Prostate gland (tissue), 2 donors: ENCODE data around the gene SPINK8. TPM values are rescaled to one million over a fixed set of nuclear protein-coding genes. Genes with fewer than 3 reads are reported as not detected.

Experiments
- DNase-seq: peaks from one replicate; pipeline ENCODE4 v3.0.0-alpha.2; 2019; ENCODE audit warnings: low spot score
- H3K27ac ChIP-seq, 2 donors: fragments of 200-600 bp; sonication (generic); 2 replicates each; pipeline ENCODE4 v1.5.1; 2017 to 2019
- H3K27me3 ChIP-seq: fragments of 200-600 bp; sonication (generic); replicated peaks from 2 replicates; pipeline ENCODE4 v1.5.1; 2019; ENCODE audit not compliant: insufficient read depth
- H3K36me3 ChIP-seq, 2 donors: fragments of 200-600 bp; sonication (generic); 1 replicate in 1 of 2; 2 replicates in 1 of 2; pipeline versions ENCODE4 v1.5.1 to v1.8.1; 2017 to 2019
- H3K4me1 ChIP-seq: fragments of 200-600 bp; sonication (generic); replicated peaks from 2 replicates; pipeline ENCODE4 v1.5.1; 2019
- H3K4me3 ChIP-seq, 2 donors: fragments of 200-600 bp; sonication (generic); 2 replicates each; pipeline ENCODE4 v1.5.1; 2017 to 2019
- H3K9me3 ChIP-seq: fragments of 200-600 bp; sonication (generic); 2 replicates; pipeline ENCODE4 v1.5.1; 2017
- CTCF ChIP-seq, 4 experiments: fragments of 200-600 bp in 2 of 4; fragments of 450-650 bp in 2 of 4; sonication (generic) in 2 of 4; IDR thresholded peaks; 1 replicate in 3 of 4; 2 replicates in 1 of 4; pipeline ENCODE4 v1.5.1; 2016 to 2019; ENCODE audit warnings: antibody characterized with exemption in 4 of 4, mild to moderate bottlenecking in 2 of 4, moderate library complexity in 2 of 4
- POLR2A ChIP-seq: fragments of 450-650 bp; IDR thresholded peaks from one replicate; pipeline ENCODE4 v1.6.1; 2016; ENCODE audit warnings: antibody characterized with exemption, mild to moderate bottlenecking
- POLR2AphosphoS5 ChIP-seq: sonication (generic); formaldehyde crosslinking; IDR thresholded peaks from one replicate; pipeline ENCODE4 v1.6.1; 2017; ENCODE audit warnings: antibody characterized with exemption
- WGBS: methylation state at CpG from one replicate; pipeline ENCODE4 v1.1.5; 2018; 5-methylcytosine and 5-hydroxymethylcytosine counted together
- intact Hi-C: fragments of 100-400 bp; cut with DNase I; formaldehyde crosslinking; loops from one replicate; pipeline ENCODE4 v1.14.2; 2022
- total RNA-seq, 2 donors: library from RNA; depleted of rRNA; stranded (reverse); fragments of >200 nt; gene quantifications; one replicate each; pipeline ENCODE4 v1.1.0, GENCODE V29; 2016

SPINK8 gene
- total RNA-seq, 2 donors from 2014 or later = 4.9 TPM; not detected in 1

DNA sequence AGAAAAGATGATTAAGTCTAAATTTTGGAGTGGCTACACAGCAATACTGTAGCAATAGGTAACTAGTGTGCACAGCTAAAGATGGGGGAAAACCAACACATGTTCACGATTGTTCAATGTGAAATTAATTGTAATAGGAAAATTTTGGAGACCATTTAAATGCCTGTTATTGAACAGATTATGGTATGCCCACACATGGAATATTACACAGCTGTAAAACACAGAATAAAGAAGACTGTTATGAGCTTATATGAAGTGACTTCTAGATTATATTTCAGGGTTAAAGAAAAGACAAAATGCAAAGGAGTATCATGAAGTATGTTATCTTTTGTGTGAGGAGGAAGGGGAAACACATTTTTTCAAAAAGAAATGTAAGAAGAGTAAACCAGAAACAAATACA is 43.8 kb downstream of the SPINK8 start:
- no peaks in the 10 kb centered on the region for H3K4me1 ChIP-seq
- intact Hi-C loops = no loop called here
- no peaks in the 10 kb centered on the region for H3K9me3 ChIP-seq
- TF ChIP-seq CTCF (IDR thresholded peaks at IDR 0.05) (no peak), POLR2AphosphoS5 (no peak), POLR2A (no peak)
- H3K4me3 ChIP-seq = no peak overlapping the region
- no peak overlapping the region for H3K27ac ChIP-seq
- 94% methylated on average over 1 of the region's 1 CpG for WGBS
- no peaks in the 10 kb centered on the region for H3K27me3 ChIP-seq
- DNase-seq = no peak
- H3K36me3 ChIP-seq = no peaks in the 10 kb centered on the region

- Histone ChIP-seq H3K4me1 (no peaks in the 10 kb centered on the region), H3K27ac (no peak overlapping the region), H3K36me3 (no peaks in the 10 kb centered on the region), H3K27me3 (no peaks in the 10 kb centered on the region), H3K9me3 (no peaks in the 10 kb centered on the region), H3K4me3 (no peak overlapping the region)
- TF ChIP-seq CTCF (IDR thresholded peaks at IDR 0.05) (no peak), POLR2AphosphoS5 (no peak), POLR2A (no peak)
- no peak for DNase-seq
- intact Hi-C loops = no loop called here
These were observed 46.4 kb downstream of the SPINK8 start for GRCh38 chr3:48287034-48287433.

GRCh38 chr3:48286308-48286707 is 47.2 kb downstream of the SPINK8 start:
- Histone ChIP-seq H3K4me1 (no peaks in the 10 kb centered on the region), H3K36me3 (no peaks in the 10 kb centered on the region), H3K27ac (no peak overlapping the region), H3K27me3 (no peaks in the 10 kb centered on the region), H3K9me3 (no peaks in the 10 kb centered on the region), H3K4me3 (no peak overlapping the region)
- DNase-seq = no peak
- TF ChIP-seq CTCF (IDR thresholded peaks at IDR 0.05) = no peak
- no peak for TF ChIP-seq POLR2A
- no peak for TF ChIP-seq POLR2AphosphoS5
- intact Hi-C loops = no loop called here
- WGBS = 96% methylated on average over 3 of the region's 3 CpGs

- Histone ChIP-seq H3K9me3 (no peaks in the 10 kb centered on the region), H3K36me3 (no peaks in the 10 kb centered on the region), H3K4me3 (no peak overlapping the region), H3K27ac (no peak overlapping the region), H3K4me1 (no peaks in the 10 kb centered on the region), H3K27me3 (no peaks in the 10 kb centered on the region)
- DNase-seq = peak; percentile 49
- TF ChIP-seq POLR2A (no peak), POLR2AphosphoS5 (peak; percentile 49)
- intact Hi-C loops = no loop called here
- 37% methylated on average over 1 of the region's 1 CpG for WGBS
These were observed 47.8 kb downstream of the SPINK8 start for GRCh38 chr3:48285675-48286074.

DNA sequence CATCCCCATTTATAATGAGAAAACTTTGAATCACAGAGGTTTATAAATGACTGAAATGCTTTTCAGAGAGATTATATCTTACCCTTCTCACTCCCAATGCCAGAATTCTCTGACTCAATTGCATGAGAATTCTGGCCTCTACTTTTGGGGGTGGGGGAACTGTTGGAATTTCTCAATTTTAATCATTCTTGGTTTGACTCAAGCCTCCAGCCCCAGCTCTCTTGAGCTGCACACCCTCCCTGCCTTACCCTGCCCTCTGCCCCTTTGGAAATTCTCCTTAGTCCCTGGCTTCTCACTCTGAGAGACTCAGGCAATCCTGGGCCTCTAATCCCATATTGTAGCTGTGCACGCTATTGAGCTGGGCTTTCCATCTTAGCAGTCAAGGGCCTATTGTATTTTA is 48.3 kb downstream of the SPINK8 start:
- Histone ChIP-seq H3K4me3 (no peak overlapping the region), H3K36me3 (no peaks in the 10 kb centered on the region), H3K9me3 (no peaks in the 10 kb centered on the region), H3K4me1 (no peaks in the 10 kb centered on the region), H3K27ac (no peak overlapping the region), H3K27me3 (no peaks in the 10 kb centered on the region)
- no peak for TF ChIP-seq POLR2AphosphoS5
- TF ChIP-seq POLR2A = no peak
- TF ChIP-seq CTCF (IDR thresholded peaks at IDR 0.05) = no peak
- DNase-seq = no peak
- WGBS = 95% methylated on average over 1 of the region's 1 CpG
- intact Hi-C loops = no loop called here
